KG1 (cell line): ENCODE results near the gene ACACA.

Experiments
- DNase-seq: peaks from one replicate; lab custom pipeline; 2025; lab: John Stamatoyannopoulos, UW

ACACA gene

GRCh38 chr17:37342589-37342988 is 64.0 kb downstream of the ACACA start:
- DNase-seq, result no peak

- DNase-seq, result no peak
These were observed 65.8 kb downstream of the ACACA start for GRCh38 chr17:37340804-37341203.

GRCh38 chr17:37339321-37339720 is 67.3 kb downstream of the ACACA start:
- DNase-seq, result no peak

- DNase-seq, result no peak
These were observed 67.8 kb downstream of the ACACA start for GRCh38 chr17:37338847-37339246.

- no peak for DNase-seq
These were observed 79.1 kb downstream of the ACACA start for GRCh38 chr17:37327341-37328090.

- DNase-seq, result no peak
These were observed 83.6 kb downstream of the ACACA start for GRCh38 chr17:37322826-37323561.

- no peak for DNase-seq
These were observed 84.5 kb downstream of the ACACA start for GRCh38 chr17:37322106-37322505.

- no peak for DNase-seq
These were observed 87.6 kb downstream of the ACACA start for GRCh38 chr17:37318931-37319594.

- no peak for DNase-seq
These were observed 88.8 kb downstream of the ACACA start for GRCh38 chr17:37317867-37318266.

GRCh38 chr17:37315601-37316000 is 91.0 kb downstream of the ACACA start:
- no peak for DNase-seq

- no peak for DNase-seq
These were observed 94.3 kb downstream of the ACACA start for GRCh38 chr17:37312137-37312923.

GRCh38 chr17:37310940-37311339 is 95.7 kb downstream of the ACACA start:
- DNase-seq, result no peak

- DNase-seq, result no peak
These were observed 97.6 kb downstream of the ACACA start for GRCh38 chr17:37309051-37309450.

GRCh38 chr17:37305406-37305905 is 101.2 kb downstream of the ACACA start:
- no peak for DNase-seq

- no peak for DNase-seq
These were observed 105.3 kb downstream of the ACACA start for GRCh38 chr17:37301288-37301687.

- no peak for DNase-seq
These were observed 106.0 kb downstream of the ACACA start for GRCh38 chr17:37300683-37301082.

GRCh38 chr17:37299257-37299980 is 107.2 kb downstream of the ACACA start:
- no peak for DNase-seq

- DNase-seq, result no peak
These were observed 110.7 kb downstream of the ACACA start for GRCh38 chr17:37295888-37296287.

GRCh38 chr17:37294888-37295287 is 111.7 kb downstream of the ACACA start:
- DNase-seq, result no peak

GRCh38 chr17:37293770-37294169 is 112.9 kb downstream of the ACACA start:
- DNase-seq, result no peak

- DNase-seq, result peak; percentile 47
These were observed 114.1 kb downstream of the ACACA start for GRCh38 chr17:37292429-37293139.
